Urinary bladder (tissue), 2 donors: ENCODE measurements around the gene BCKDHA. TPM values are rescaled to one million over a fixed set of nuclear protein-coding genes. Genes with fewer than 3 reads are reported as not detected.

Source experiments
- polyA plus RNA-seq: library from polyadenylated mRNA; stranded (reverse); fragments of 200-250 nt; gene quantifications from one replicate; pipeline ENCODE4 v1.2.3, GENCODE V29; 2013
- small RNA-seq: library from RNA; depleted of rRNA; stranded (forward); fragments of <200 nt; gene quantifications from one replicate; pipeline ENCODE3, GENCODE V24; 2014
- total RNA-seq: library from RNA; depleted of rRNA; stranded (reverse); fragments of >200 nt; gene quantifications from one replicate; pipeline ENCODE4 v1.2.3, GENCODE V29; 2014
- donor health status: healthy.

The BCKDHA gene
- total and polyA plus RNA-seq, 2 donors = 25.8 to 47.0 TPM

Small RNAs within 50 kb of the gene (small RNA-seq; reads per million reads assigned to genes)
- not detected for gene RF00017

Other genes with a start within 250 kb of the BCKDHA start
- gene CYP2S1, start 204.6 kb upstream of the BCKDHA start, total RNA-seq = 0.53 TPM
- 3.9 TPM for gene CYP2S1, start 204.6 kb upstream of the BCKDHA start, polyA plus RNA-seq
- gene AXL, start 178.6 kb upstream of the BCKDHA start, total RNA-seq = 53.7 TPM
- 55.0 TPM for gene AXL, start 178.6 kb upstream of the BCKDHA start, polyA plus RNA-seq
- 79.3 TPM for gene HNRNPUL1, start 133.4 kb upstream of the BCKDHA start, total RNA-seq
- gene HNRNPUL1, start 133.4 kb upstream of the BCKDHA start, polyA plus RNA-seq = 123 TPM
- gene CCDC97, start 87.6 kb upstream of the BCKDHA start, total RNA-seq = 7.2 TPM
- 18.0 TPM for gene CCDC97, start 87.6 kb upstream of the BCKDHA start, polyA plus RNA-seq
- 9.2 TPM for gene TGFB1, start 43.9 kb upstream of the BCKDHA start, total RNA-seq
- 58.9 TPM for gene TGFB1, start 43.9 kb upstream of the BCKDHA start, polyA plus RNA-seq
- 1.9 TPM for gene B9D2, start 33.7 kb upstream of the BCKDHA start, total RNA-seq
- 10.0 TPM for gene B9D2, start 33.7 kb upstream of the BCKDHA start, polyA plus RNA-seq
- 6.6 TPM for gene TMEM91, start 21.3 kb upstream of the BCKDHA start, total RNA-seq
- gene TMEM91, start 21.3 kb upstream of the BCKDHA start, polyA plus RNA-seq = 36.2 TPM
- gene EXOSC5, start 459 bp upstream of the BCKDHA start, total RNA-seq = 11.2 TPM
- gene EXOSC5, start 459 bp upstream of the BCKDHA start, polyA plus RNA-seq = 31.0 TPM
- 0.69 TPM for gene B3GNT8, start 29.6 kb downstream of the BCKDHA start, total RNA-seq
- gene B3GNT8, start 29.6 kb downstream of the BCKDHA start, polyA plus RNA-seq = 4.5 TPM
- gene DMAC2, start 42.1 kb downstream of the BCKDHA start, total RNA-seq = 15.2 TPM
- 77.4 TPM for gene DMAC2, start 42.1 kb downstream of the BCKDHA start, polyA plus RNA-seq
- not detected for gene ERICH4, start 45.3 kb downstream of the BCKDHA start, total RNA-seq
- not detected for gene ERICH4, start 45.3 kb downstream of the BCKDHA start, polyA plus RNA-seq
- gene CEACAM21, start 178.3 kb downstream of the BCKDHA start, total RNA-seq = 2.1 TPM
- gene CEACAM21, start 178.3 kb downstream of the BCKDHA start, polyA plus RNA-seq = 0.90 TPM
- not detected for gene CEACAM4, start 229.3 kb downstream of the BCKDHA start, total RNA-seq
- 1.6 TPM for gene CEACAM4, start 229.3 kb downstream of the BCKDHA start, polyA plus RNA-seq